GM21526 (cell line): ENCODE results near the gene NTNG1.

Experiments
- ATAC-seq: cut with Tn5 transposase; IDR thresholded peaks from one replicate; pipeline ENCODE4 v1.9.1; 2021; ENCODE audit warnings: moderate library complexity; ENCODE audit not compliant: unreplicated experiment, low FRiP score

The NTNG1 gene

GRCh38 chr1:107254306-107254705 is 113.5 kb downstream of the NTNG1 start:
- ATAC-seq, result no peak

- ATAC-seq, result no peak
These were observed 114.6 kb downstream of the NTNG1 start for GRCh38 chr1:107255469-107255868.

- no peak for ATAC-seq
These were observed 121.8 kb downstream of the NTNG1 start for GRCh38 chr1:107262467-107263286.

GRCh38 chr1:107263291-107263915 is 122.6 kb downstream of the NTNG1 start:
- no peak for ATAC-seq

- ATAC-seq, result no peak
These were observed 123.2 kb downstream of the NTNG1 start for GRCh38 chr1:107264007-107264406.

GRCh38 chr1:107264561-107264960 is 123.7 kb downstream of the NTNG1 start:
- no peak for ATAC-seq

GRCh38 chr1:107267489-107267888 is 126.7 kb downstream of the NTNG1 start:
- ATAC-seq, result no peak

- ATAC-seq, result no peak
These were observed 131.5 kb downstream of the NTNG1 start for GRCh38 chr1:107272321-107272720.

- no peak for ATAC-seq
These were observed 132.7 kb downstream of the NTNG1 start for GRCh38 chr1:107273515-107273914.

GRCh38 chr1:107274227-107274626 is 133.4 kb downstream of the NTNG1 start:
- no peak for ATAC-seq

- no peak for ATAC-seq
These were observed 135.4 kb downstream of the NTNG1 start for GRCh38 chr1:107276247-107276646.

GRCh38 chr1:107277022-107277421 is 136.2 kb downstream of the NTNG1 start:
- no peak for ATAC-seq

GRCh38 chr1:107286125-107286524 is 145.3 kb downstream of the NTNG1 start:
- ATAC-seq, result no peak

- no peak for ATAC-seq
These were observed 151.1 kb downstream of the NTNG1 start for GRCh38 chr1:107291987-107292386.

- ATAC-seq, result no peak
These were observed 153.2 kb downstream of the NTNG1 start for GRCh38 chr1:107293901-107294613.

GRCh38 chr1:107294686-107295085 is 153.8 kb downstream of the NTNG1 start:
- ATAC-seq, result no peak

- ATAC-seq, result no peak
These were observed 156.8 kb downstream of the NTNG1 start for GRCh38 chr1:107297681-107298080.

GRCh38 chr1:107298526-107298925 is 157.7 kb downstream of the NTNG1 start:
- no peak for ATAC-seq

GRCh38 chr1:107299521-107299920 is 158.7 kb downstream of the NTNG1 start:
- ATAC-seq, result no peak

- no peak for ATAC-seq
These were observed 169.1 kb downstream of the NTNG1 start for GRCh38 chr1:107309962-107310361.

GRCh38 chr1:107315652-107316051 is 174.8 kb downstream of the NTNG1 start:
- no peak for ATAC-seq
